Activated T-cell treated with anti-CD3 and anti-CD28 coated beads for 48 hours (primary cell): ENCODE measurements around the gene SMTNL2.
A peak's percentile ranks its signal among the peaks of the same experiment; 100 is the strongest.
"Not testable (repeated sequence)": the region's sequence is repeated elsewhere in the genome, so short reads cannot be mapped to it uniquely, and the experiment has no call there.

Experiments used
- DNase-seq: peaks from one replicate; pipeline ENCODE4 v3.0.0-alpha.2; 2020; ENCODE audit warnings: low read depth

Gene SMTNL2

DNA sequence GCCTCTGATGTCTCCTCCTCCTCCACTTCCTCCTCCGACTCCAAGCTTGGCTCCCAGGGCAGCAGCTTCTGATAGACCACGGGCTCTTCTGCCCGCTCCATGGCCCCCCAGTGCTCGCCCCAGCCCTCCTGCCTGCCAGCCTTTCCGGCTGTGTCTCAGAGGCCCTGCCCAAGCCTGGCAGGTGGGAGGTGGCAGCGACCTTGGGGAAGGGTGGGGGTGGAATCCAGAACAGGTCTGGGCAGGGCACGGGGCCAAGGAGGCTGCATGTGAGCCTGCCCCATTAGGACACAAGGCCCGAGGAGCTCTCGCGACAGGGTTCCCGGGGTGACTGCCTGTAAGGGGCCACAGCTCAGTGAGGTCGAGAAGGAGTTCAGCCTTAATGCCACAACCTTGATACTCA lies 23.9 kb upstream of the SMTNL2 start, which contains the start of gene GGT6:
GGT6 (minus strand) TSS at position 157 of the 400 bp plus-strand sequence; CDS start at position 101, 56 bp downstream.
- no peak for DNase-seq

DNA sequence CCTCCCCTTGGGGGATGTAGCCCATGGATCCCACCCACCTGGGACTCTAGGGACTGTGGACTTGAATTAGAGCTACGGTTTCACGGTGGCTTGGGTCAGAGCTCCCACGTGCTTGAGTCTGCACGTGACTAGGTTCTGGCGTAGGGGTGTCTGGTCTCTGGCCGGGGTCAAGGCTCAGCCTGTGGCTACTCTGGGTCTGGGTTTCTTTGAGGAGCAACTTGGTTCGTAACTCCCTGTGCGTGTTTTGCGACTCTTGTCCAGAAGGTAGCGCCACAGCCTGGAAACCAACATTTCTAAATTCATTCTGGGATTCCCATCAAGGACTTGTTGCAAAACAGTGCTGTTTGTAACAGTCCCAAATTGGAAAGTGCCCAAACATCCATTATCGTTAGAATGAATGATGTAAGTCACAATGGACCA lies 23.5 kb upstream of the SMTNL2 start:
- DNase-seq: no peak

DNA sequence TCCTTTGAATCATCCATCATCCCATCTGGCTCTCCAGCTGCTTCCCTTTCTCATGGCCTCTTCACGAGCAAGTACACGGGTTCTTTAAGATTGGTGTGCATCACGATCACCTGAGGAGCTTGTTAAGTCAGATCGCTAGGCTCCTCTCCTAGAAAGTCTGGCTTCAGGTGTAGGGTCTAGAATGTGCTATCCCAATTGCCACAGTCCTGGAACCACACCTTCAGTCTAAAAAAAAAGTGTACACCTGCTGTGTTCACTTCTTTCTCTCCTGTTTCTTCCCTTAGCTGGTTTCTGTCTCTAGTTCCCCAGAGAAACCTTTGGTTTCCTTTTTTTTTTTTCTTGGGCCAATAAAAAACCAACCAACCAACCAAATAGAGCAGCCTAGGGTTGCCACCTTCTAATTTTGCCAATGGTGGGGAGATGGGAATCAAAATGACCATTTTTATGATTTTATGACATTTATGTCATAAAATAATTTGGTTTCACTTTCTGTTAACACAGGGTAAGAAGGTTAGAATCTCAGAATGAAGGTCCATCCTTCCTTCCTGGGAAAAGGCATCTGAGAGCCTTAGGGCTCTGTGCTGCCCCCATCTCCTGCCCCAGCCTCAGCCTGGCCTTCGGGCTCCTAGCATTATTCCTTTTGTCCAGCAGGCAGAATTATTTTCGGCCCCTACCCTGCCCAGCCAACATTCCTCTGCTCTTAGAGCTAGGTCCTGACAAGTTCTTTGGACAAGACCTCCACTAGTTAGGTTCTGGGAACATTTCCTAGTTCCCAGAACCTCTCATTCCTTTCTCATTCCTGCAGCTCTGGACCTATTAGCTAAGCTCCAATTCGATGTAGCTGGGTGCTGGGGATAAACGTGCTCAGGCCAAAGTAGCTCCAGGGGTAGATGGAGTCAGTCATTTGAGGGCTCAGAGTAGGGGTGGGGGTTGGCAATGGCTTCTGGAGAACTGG lies 22.0 kb upstream of the SMTNL2 start:
- no peak for DNase-seq

DNA sequence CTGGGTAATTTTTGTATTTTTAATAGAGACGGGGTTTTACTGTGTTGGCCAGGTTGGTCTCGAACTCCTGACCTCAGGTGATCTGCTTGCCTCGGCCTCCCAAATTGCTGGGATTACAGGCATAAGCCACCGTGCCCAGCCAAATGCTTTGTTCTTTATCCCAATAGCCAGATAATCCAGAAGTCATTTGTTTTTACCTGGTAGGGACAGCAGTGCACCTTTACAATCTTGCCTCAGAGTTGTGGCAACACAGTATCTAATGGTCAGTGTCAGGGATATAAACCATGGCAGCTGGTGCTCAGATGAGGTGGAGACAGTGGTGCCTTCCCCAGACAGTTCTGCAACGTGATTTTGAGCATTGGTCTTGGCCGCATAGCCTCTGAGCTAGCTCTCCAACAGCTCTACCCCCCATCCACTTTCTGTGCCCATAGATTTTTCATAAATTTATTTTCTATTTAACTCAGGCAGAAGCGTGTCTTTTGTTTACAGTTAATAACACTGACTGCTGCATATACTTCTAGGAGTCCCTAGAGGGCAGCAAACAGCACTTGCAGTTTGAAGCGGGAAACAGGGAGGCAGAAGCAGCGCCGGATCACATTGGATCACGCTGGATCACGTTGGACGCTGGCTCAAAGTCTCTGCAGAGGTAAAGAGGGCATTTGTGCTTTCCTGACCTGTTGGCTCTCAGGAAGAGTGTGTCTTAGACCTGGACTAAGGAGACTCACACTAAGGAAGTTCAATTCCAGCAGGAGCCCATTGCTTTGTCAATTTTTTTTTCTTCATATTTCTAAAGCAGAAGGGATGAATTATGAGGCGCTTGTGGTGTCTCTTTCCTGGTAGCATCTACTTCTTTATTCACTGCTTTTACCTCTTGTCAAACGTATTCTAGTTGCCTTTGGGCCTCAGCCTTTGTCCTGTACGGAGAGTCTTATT lies 18.9 kb upstream of the SMTNL2 start:
- DNase-seq: peak; percentile 34

DNA sequence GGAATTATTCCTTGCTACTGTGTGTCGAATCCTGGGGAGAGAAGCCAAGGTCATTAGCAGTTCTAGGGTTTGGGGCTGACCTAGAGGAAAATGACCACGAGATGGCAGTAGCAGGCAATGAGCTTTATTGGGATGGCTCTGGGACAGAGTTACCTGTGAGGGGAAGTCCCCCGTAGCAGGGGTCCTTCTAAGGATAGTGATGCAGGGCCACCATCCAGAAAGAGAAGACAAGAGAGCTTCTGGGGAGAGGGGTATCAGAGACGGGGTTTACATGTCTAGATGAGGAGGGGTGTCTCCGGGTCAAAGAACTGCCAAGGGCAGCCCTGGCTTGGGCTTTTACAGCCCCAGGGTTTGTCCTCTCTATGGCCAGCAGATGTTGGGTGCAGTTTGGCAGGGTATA lies 17.5 kb upstream of the SMTNL2 start:
- peak; percentile 28 for DNase-seq

DNA sequence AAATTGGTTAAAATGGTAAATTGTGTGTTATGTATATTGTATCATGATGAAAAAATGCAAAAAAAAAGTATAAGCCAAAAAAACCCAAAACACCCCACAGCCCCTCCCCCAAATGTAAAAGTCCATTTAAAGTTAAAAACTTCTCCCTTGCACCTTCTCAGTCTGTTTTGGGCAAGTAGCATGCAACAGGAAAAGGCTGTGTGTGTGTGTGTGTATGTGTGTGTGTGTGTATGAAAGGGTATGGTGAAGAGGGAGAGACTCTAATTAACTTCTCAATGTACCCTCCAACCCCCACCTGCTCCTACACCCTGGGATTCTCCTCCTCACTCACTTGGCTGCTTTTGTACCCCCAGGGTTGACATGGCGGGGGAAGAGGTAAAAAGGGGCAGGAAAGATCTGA lies 14.7 kb upstream of the SMTNL2 start:
- no peak for DNase-seq

DNA sequence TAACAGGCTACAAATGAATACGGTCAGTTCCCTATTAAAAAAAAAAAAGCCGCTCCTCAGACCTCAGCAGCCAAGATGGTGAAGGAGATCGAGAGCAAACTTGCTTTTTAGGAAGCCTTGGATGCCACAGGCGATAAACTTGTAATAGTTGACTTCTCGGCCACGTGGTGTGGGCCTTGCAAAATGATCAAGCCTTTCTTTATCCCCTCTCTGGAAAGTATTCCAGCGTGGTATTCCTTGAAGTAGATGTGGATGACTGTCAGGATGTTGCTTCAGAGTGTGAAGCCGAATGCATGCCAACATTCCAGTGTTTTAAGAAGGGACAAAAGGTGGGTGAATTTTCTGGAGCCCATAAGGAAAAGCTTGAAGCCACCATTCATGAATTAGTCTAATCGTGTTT lies 12.2 kb upstream of the SMTNL2 start:
- no peak for DNase-seq

DNA sequence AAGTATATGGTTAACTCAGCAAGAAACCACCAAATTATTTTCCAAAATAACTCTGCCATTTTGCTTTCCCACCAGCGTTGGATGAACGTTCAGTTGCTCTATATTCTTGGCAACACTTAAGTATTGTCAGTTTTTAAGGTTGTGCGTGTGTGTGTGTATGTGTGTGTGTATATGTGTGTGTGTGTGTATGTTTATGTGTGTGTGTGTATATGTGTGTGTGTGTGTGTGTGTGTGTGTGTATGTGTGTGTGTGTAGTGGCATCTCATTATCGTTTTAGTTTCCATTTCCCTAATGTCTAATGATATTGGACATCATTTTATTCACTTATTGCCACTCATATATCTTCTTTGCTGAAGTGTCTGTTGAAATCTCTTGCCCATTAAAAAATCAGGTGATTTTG lies 11.2 kb upstream of the SMTNL2 start:
- no peak for DNase-seq

DNA sequence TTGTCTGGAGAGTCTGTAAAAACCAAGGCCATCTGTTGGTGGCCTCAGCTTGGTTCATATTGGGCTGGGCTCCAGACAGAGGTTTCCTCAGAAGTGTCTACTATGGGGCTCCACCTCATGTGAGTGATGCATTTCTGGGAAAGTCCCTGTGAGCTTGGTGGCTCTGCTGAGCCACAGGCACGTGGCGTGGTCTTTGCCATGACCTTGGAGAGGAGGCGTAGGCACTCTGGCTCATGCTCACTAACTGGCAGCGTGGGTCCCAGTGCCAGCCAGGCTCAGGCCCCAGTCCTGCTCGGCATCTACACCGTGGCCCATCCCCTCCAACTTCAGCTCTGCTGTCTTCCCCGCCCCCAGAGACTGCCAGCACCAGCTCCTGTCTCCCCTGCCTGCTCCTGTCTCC lies 10.7 kb upstream of the SMTNL2 start:
- DNase-seq: peak; percentile 69

DNA sequence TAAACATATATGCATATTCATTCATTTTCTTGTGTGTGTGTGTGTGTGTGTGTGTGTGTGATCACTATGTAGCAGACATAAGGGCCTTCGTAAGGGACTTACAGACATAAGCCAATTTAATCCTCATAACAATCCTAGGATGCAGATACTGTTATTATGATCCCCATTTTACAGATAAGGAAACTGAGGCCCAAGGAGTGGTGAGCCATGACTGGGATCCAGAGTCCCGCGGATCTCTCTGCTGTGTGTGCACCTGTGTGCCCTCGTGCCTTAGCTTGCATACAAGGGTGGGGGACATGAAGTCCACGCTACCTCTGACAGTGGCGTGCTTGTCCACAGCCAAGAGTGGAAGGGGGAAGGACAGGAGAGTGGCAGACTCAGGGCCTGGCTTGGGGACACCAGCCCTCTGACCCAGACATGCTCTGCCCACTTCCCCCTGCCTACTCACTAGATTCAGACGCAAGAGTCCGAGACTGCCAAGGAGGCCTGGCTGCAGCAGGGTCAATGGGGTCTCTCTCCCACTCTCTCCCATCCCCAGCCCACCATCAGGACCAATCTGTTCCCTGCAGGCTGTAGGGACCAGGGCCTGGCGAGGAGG lies 9.8 kb upstream of the SMTNL2 start:
- DNase-seq: no peak

DNA sequence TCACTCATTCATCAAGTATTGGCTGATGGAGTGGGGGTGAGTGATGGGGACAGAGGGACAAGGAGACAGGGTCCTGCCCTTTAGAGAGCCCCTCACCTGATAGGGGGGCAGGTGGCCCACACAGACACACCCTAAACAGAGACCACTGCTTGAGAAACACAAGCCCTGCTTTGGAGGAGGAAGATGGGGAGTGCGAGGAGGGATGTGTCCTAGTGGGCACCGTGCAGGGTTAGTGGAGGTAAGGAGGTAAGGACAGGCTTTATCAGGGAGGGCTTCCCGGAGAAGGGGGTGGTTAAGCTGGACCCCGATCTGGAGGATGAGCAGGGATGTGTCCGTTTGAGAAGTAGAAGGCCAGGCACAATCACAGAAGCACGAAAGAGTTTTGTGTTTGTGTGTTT lies 8.2 kb upstream of the SMTNL2 start:
- no peak for DNase-seq

DNA sequence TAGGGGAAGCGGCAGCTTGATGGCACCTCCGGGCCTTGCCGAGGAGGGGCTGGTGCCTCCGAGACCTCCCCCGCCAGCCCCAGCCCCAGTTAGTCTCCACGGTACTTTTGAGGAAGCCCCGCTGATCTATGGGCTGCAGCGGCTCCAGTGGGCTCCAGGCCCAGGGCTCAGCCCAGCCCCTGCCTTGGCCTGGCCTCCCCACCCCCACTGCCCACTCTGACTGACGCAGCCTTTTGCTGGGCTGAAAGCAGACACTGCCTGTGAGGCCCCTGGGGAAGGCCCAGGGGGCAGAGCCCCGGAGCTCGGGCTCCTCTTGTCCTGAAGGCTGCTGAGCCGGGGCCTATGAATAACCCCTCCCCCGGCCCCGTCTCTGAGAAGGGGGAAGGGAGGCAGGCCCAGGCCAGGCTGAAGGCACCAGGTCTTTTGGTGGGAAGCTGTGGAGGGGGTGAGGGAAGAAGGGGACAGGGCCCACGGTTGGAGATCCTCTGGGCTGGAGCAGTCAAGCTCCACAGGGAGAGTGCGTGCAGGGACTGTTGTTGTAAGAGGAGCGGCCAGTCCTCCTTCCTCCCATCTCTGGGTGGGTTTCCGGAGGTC lies 7.5 kb upstream of the SMTNL2 start:
- DNase-seq: no peak

DNA sequence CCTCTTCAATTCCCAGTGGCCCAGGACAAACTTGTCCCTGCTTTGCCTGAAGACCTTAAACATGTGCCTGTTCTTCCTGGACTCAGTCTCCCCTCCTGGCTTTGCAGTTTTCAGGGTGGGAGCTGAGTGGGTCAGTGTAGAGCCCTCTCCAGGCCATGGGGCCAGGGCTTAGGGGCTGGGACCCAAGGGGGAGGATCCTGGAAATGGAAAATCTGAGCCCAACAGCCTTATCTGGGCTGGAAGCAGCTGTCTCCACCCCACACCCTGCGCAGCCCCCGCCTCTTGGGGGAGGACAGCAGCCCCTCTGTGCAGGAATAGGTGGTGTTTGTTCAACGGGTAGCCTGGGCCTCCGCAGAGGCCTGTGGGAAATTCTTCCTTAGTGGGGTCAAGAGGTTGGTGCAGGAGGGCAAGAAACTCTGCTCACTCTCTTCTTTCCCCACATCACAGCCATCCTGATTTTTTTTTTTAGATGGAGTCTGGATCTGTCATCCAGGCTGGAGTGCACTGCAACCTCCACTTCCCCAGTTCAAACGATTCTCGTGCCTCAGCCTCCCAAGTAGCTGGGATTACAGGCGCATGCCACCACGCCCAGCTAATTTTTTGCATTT lies 6.8 kb upstream of the SMTNL2 start:
- no peak for DNase-seq

DNA sequence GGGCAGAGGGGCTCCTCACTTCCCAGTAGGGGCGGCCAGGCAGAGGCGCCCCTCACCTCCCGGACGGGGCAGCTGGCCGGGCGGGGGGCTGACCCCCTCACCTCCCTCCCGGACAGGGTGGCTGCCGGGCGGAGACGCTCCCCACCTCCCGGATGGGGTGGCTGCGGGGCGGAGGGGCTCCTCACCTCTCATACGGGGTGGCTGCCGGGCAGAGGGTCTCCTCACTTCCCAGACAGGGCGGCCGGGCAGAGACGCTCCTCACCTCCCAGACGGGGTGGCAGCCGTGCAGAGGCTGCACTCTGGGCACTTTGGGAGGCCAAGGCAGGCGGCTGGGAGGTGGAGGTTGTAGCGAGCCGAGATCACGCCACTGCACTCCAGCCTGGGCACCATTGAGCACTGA lies 6.0 kb upstream of the SMTNL2 start:
- not testable (repeated sequence) for DNase-seq

DNA sequence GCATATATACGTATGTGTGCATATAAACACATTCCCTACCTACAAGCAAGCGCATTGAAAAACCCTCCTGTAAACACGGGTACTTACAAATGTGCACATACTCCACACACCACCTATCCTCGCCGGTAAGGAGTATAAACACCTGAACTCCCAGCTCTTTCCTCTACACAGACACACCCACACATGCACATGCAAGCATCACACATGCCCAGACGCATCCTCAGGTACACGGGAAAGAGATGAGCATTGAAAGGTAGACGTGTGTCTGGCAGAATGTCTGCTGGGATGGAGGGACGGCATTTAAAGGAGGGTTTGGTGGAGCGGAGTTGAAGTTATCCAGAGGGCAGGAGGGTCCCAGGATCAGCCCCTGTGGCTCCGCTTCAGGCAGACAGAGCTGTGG lies 4.7 kb upstream of the SMTNL2 start:
- DNase-seq: no peak

DNA sequence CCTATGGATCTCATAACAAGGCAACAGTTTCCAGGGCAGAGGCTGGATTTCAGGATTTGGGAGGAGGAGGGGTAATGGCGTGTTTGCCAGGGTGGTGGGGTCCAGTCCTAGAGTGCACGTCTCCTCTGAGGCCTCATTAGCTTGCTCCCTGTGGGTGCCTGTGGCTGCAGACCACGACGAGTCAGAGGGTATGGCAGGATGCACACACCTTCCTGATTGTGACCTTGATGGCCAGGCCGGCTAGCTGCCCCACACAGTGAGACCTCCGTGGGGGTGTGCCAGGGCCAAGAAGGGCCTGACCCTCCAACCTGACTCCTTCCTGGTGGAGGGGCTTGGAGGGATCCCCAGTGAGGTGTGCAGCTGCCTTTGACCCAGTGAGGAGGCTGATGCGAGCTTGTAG lies 4.0 kb upstream of the SMTNL2 start:
- no peak for DNase-seq

DNA sequence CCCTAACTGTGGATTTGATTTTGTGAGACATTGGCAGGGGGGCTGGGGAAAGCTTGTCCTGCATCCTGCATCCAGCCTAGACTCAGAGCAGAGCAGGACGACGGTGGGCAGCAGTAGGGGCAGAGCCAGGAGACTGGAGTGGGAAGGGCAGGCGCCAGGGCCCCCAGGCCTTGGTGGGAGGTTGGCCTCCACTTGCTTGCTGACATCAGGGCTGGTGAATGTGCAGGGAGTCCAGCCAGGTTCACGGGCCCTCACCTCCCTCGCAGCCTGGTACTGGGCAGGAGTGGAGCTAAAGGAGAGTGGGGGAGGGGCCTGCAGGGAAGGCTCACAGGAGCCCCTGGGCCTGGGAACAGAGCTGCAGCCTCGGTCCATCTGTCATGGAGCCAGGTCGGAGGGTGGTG lies 2.2 kb upstream of the SMTNL2 start:
- DNase-seq: no peak

DNA sequence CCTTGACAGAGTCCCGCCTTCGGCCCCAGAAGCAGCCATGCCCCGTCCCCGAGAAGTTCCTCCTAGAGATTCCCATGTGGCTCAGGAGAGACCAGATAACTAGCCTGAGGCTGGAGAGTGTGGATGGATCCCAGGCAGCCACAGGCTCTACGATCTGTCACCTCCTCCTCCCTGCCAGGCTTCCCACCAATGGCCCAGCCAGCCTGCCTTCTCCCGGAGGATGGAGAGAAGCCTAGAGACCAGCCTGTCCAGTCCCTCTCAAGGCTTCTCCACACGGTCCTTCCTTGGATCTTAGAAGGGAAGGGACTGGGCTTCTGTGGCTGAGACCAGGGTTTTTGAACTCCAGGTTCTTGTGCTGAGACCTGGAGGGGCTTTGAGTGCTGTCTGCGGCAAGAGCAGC lies 1.6 kb upstream of the SMTNL2 start:
- no peak for DNase-seq

DNA sequence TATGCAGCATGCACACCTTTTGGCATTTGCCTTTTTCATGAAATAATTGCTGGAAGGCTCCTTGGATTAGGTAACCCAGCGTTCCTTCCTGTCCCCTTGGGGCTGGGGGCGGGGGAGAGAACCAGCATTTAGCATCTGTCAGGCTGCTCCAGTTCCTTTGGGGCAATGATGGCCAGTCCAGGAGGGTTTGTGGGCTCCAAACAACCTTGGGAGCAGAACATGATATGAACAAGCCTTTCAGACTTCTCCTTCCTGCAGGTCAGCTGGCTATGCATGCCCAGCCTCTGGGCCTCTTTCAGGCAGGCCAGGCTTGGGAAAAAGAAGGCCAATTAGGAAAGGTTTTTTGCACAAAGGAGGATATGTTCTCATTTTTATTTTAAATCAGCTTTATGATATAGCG lies 1.1 kb upstream of the SMTNL2 start:
- DNase-seq: no peak

DNA sequence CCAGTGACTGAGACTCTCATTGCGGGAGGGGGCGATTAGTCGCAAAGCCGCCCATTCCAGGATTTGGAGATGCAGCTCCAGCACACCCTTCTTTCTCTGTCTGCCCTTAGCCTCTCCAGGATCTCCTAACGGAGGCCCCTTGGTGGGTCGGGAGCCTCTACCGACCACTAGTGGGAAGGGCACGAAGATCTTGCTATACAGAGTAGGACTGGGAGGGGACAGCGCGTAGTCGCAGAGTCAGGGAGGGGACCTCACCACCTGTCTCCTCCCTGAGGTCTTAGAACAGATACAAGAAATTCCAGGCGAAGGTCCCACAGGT lies 588 bp upstream of the SMTNL2 start:
- no peak for DNase-seq

DNA sequence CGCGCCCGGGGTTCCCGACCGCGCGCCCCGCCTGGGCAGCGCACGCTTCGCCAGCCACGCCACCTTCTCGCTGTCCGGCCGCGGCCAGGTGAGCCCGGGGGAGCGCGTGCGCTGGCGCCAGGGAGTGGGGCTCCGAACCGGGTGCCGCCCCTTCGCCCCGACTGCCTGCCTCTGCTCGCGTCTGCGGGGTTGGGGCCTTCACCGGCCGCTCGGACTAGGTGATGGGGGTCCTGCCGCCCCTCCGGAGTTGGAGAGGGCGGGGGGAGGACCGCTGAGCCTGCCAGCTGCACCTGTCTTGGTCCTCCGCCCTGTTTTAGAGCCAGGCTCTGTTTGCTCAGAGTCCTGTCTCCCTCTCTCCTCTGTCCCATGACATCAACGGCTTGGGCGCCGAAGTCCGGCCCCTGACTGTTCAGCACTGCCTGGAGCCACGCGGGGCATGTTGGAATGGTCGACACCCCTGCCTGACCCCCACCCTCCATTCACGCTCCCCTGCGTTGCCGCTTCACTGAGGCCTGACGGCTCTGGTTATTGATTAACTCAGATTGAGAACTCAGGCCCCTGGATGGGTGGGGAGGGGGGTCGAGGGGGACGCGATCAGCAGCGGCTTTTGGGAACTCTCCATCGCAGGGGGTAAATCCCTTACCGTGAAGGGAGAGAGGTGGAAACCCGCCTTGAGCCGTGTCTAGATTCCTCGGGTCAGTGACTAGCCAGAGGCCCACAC lies 748 bp downstream of the SMTNL2 start:
- DNase-seq: no peak
